Sigmoid colon (tissue), 4 donors: ENCODE results near the gene STEAP1B.

Source experiments
- EP300 ChIP-seq, 4 donors: sonication (generic); formaldehyde crosslinking; IDR thresholded peaks; one replicate each; pipeline ENCODE4 v1.6.1; 2017; ENCODE audit warnings: antibody characterized with exemption in 4 of 4
- POLR2A ChIP-seq, 2 donors: fragments of 450-650 bp; IDR thresholded peaks; one replicate each; pipeline ENCODE4 v1.6.1; 2016; ENCODE audit warnings: antibody characterized with exemption in 2 of 2, mild to moderate bottlenecking in 2 of 2, moderate library complexity in 2 of 2

GRCh38 chr7:22420973-22421635, 78.9 kb downstream of the STEAP1B start:
- TF ChIP-seq POLR2A (IDR thresholded peaks at IDR 0.05): no peak
- no peak for TF ChIP-seq EP300 (IDR thresholded peaks at IDR 0.05)
